NOMO-1 treated with DMSO at 0.1 percent for 48 hours (cell line): Measurements from ENCODE around the gene CFAP46.
A peak's percentile ranks its signal among the peaks of the same experiment; 100 is the strongest.
"Not testable (repeated sequence)": the region's sequence is repeated elsewhere in the genome, so short reads cannot be mapped to it uniquely, and the experiment has no call there.

ENCODE experiments used
- DNase-seq: peaks from one replicate; lab custom pipeline; 2025; ENCODE audit not compliant: unreplicated experiment; lab: John Stamatoyannopoulos, UW

The CFAP46 gene

DNA sequence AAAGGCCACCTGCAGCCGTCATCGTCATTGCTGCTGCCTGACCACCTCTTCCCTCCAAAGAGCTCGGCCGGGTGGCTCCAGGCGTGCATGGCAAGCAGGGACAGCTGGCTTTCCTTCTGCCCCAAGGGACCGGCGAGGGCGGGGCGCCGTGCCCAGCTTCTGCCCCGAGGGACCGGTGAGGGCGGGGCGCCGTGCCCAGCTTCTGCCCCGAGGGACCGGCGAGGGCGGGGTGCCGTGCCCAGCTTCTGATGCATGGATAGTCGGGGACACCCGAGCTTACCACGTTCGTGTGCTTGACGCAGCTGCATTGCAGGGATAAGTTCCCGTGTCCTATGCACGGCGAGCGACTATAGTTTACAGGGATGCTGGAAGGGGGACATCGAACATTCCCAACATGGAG is 27.0 kb downstream of the CFAP46 start:
- no peak for DNase-seq

- no peak for DNase-seq
These were observed 27.6 kb downstream of the CFAP46 start for GRCh38 chr10:132914732-132915131.

DNA sequence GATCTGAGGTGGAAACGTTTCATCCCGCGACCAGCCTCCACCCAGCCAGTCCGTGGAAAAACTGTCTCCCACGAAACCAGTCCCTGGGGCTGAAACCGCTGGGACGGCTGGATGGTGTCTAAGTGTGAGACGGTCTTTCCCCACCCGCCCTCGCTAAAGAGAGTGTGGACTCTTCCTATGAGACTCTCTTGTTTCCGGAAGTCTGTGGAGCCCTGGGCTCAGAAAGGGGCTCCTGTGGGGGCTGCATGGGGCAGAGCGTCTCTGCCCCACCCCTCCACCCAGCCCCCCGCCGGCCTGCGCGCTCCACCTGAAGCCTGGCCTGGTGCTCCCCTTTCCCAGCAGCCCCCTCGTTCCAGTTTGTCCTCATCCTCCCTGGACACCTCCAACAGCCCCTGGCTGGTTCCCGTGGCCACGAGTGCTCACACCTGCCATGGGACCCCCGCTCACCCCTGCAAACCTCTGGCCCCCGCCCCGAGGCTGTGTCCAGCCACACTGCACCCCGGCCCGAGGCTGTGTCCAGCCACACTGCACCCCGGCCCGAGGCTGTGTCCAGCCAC is 28.7 kb downstream of the CFAP46 start:
- DNase-seq = no peak

- DNase-seq = no peak
These were observed 29.4 kb downstream of the CFAP46 start for GRCh38 chr10:132912713-132913558.

- no peak for DNase-seq
These were observed 30.1 kb downstream of the CFAP46 start for GRCh38 chr10:132912225-132912712.

DNA sequence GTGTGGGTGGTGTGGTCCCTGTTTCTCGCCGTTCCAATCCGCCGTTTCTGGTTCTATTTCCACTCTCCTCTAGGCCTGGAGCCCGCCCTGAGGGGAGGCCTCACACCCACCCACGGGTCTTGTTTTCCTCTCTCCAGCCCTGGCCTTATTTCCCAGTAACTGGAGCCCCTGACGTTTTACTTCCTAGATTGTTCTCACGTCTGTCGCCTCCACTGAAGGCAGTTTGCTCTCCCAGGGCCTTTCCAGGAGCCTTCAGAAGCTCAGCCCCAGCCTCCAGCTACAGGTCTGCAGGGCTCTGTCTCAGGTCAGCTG is 30.6 kb downstream of the CFAP46 start:
- DNase-seq = no peak

DNA sequence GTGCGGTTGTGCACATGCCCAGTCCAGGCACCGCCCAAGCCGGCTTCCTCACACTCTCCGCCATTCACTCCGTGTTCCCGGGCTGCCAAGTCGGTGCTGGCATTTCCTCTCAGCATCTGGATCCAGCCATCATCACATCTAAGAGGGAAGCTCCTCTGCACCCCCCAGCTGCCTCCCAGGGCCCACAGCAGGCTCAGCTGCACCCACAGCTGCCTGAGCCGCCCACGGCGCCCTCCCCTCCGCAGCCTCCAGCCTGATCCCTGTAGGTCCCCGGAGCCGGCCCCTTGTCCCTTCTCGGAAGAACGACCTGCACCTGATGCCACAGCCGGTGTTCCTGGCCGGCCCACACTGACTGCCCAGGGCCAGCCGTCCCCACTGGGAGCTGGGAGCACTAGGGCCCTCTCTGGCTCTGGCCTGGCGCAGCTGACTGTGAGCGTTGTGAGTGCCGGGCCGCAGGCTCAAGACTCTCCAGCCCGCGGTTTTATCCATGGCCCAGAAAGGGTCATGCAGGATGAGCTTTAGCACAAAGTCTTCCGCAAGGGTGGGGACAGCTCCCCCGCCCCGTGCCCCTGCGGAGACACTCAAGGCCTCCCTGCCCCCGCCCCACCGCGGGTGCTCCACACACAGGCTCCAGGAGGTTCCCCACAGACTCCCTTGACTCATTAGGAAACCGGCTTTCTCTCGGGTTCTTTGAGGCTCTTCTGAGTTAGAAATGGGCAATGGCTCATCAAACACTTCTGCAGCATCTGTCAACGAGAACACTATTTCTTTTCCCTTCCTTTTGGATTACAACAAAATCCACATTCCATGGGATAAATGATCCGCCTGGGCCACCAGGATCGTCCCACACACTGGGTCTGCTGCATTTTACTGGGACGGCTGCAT is 31.2 kb downstream of the CFAP46 start:
- no peak for DNase-seq

DNA sequence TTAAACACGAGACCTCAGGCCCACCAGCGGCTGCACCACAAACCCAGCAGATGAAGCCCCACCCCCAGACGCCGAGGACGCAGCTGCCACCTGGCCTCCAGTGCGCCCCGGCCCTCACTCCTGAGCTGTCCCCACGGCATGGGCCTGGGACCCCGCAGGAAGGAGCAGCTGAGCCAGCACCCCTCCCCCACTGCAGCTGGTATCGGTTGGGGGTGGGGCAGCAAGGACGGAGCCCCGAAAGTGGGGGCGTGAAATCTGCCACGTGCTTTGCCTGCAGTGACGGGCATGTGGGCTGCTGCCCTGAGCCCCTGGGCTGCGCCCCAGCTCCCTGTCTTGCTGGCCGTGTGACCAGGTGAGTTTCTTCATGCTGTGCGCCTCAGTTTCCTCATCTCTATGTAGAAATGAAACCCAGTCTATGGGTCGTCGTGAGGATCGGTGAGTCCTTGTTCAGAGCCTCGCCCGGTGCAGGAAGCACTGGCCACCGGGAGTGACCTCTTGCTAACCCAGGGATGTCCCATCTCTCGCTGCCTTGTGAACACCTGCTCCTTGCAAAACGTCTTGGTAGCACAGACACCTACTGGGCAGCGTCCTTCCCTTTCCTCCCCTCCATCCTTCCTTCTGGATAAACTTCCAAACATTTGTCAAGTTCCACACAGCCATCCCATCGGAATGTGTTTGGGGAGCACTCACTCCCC is 32.0 kb downstream of the CFAP46 start:
- DNase-seq = no peak

GRCh38 chr10:132909491-132910071 is 32.8 kb downstream of the CFAP46 start:
- DNase-seq = no peak

GRCh38 chr10:132908621-132909295 is 33.6 kb downstream of the CFAP46 start:
- DNase-seq = no peak

- no peak for DNase-seq
These were observed 34.3 kb downstream of the CFAP46 start for GRCh38 chr10:132907821-132908620.

- DNase-seq = no peak
These were observed 35.5 kb downstream of the CFAP46 start for GRCh38 chr10:132906836-132907235.

DNA sequence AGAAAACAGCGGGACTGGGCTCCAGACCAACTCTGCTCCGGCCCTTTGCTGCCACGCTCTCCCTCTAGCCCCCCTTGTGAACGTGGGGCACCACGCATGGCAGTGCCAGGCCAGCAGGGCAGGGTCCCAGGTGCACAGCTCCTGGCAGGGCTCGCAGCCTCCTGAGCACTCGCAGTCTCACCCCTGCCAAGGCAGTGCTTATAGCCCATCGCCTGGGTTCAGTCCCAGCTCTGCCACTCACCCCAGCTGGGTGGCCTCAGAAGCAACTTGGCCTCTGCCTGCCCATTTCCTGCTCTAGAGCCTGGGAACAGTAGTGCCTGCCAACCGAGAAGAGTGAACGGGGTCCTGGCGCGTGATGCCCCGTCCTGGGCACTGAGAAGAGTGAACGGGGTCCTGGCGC is 36.3 kb downstream of the CFAP46 start:
- DNase-seq = no peak

- no peak for DNase-seq
These were observed 36.7 kb downstream of the CFAP46 start for GRCh38 chr10:132905661-132906060.

GRCh38 chr10:132904814-132905649 is 37.3 kb downstream of the CFAP46 start:
- no peak for DNase-seq

- peak; percentile 37 for DNase-seq
These were observed 38.1 kb downstream of the CFAP46 start for GRCh38 chr10:132904181-132904813.

DNA sequence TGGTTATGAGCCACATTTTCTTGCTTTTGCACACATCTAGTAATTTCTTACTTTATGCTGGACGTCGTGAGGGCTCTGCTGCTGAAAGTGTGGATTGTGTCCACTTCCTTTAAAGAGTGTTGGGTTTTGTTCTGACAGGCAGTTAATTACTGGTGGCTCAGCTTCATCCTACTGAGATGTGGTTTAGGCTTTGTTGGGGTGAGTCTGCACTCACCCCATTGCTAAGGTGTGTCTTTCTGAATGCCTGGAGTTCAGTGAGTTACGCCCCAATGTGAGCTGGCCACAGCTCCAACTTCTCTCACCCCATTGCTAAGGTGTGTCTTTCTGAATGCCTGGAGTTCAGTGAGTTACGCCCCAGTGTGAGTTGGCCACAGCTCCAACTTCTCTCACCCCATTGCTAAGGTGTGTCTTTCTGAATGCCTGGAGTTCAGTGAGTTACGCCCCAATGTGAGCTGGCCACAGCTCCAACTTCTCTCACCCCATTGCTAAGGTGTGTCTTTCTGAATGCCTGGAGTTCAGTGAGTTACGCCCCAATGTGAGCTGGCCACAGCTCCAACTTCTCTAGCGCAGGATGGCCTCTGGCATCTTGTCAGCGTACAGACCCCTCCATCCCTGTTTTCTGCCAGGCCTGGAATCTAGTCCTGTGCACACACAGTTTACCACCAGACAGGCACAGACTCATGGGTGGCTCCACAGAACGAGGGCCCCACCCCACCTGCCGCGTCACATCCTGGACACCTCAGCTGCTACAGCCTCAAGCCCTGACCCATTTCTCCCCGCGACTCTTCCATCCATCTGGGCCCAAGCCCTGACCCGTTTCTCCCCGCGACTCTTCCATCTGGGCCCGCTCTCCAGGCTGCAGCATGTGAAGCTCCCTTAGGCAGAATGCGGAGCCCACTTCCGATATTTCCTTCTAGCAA is 39.5 kb downstream of the CFAP46 start:
- DNase-seq = not testable (repeated sequence)
